AG09309 (cell line): ENCODE results near the gene AFMID.

Experiments used
- DNase-seq: peaks from one replicate; pipeline ENCODE4 v3.0.0-alpha.2; 2010; ENCODE audit warnings: low read depth
- H3K4me3 ChIP-seq: 2 replicates; pipeline ENCODE4 v1.5.1; 2011; ENCODE audit warnings: mild to moderate bottlenecking, low read depth, low read length, moderate library complexity; ENCODE audit not compliant: control insufficient read depth
- CTCF ChIP-seq: IDR thresholded peaks from 2 replicates; pipeline ENCODE4 v1.5.1; 2011; ENCODE audit warnings: mild to moderate bottlenecking, low read depth, low read length, inconsistent platforms; ENCODE audit not compliant: insufficient read depth, control insufficient read depth; ENCODE audit errors: missing control alignments

AFMID gene

GRCh38 chr17:78256707-78257591 lies 69.8 kb downstream of the AFMID start:
- H3K4me3 ChIP-seq: no peak overlapping the region
- no peak for DNase-seq
- no peak for TF ChIP-seq CTCF
